H1 (cell line): ENCODE measurements around the gene NDUFS5. TPM values are rescaled to one million over a fixed set of nuclear protein-coding genes. Genes with fewer than 3 reads are reported as not detected.

Source experiments
- CTCF ChIA-PET: fragments of 300-600 bp; sonication (Branson Sonifier 250); formaldehyde crosslinking; loops from one replicate; lab custom pipeline; 2021; ENCODE audit not compliant: partially characterized antibody; lab: Charles Lee
- POLR2A ChIA-PET: fragments of 300-600 bp; sonication (Branson Sonifier 250); formaldehyde crosslinking; loops from one replicate; lab custom pipeline; 2021; ENCODE audit warnings: inconsistent platforms; ENCODE audit not compliant: partially characterized antibody; lab: Charles Lee
- DNase-seq, 2 experiments: peaks; one replicate each; pipeline versions ENCODE4 v3.0.0 to v3.0.0-alpha.2; 2010 to 2022; ENCODE audit warnings: low spot score in 2 of 2, low read depth in 1 of 2, mixed read lengths in 1 of 2
- FAIRE-seq: peaks from 2 replicates; lab custom pipeline; 2011; peaks lifted over from hg19 to GRCh38; lab: Jason Lieb, UNC
- H2AFZ ChIP-seq: 2 replicates; pipeline ENCODE4 v1.8.1; 2012; ENCODE audit warnings: low read length, inconsistent platforms
- H2AK5ac ChIP-seq: 2 replicates; pipeline ENCODE4 v1.6.1; 2013; ENCODE audit warnings: low read depth, low read length
- H2BK120ac ChIP-seq: replicated peaks from 2 replicates; pipeline ENCODE3; 2013; ENCODE audit warnings: low read depth, low read length, inconsistent platforms
- H2BK12ac ChIP-seq: 2 replicates; pipeline ENCODE4 v1.6.1; 2013; ENCODE audit warnings: low read depth, low read length
- H2BK15ac ChIP-seq: 2 replicates; pipeline ENCODE4 v1.6.1; 2013; ENCODE audit warnings: low read length
- H2BK20ac ChIP-seq: 2 replicates; pipeline ENCODE4 v1.6.1; 2013; ENCODE audit warnings: low read length
- H2BK5ac ChIP-seq: 2 replicates; pipeline ENCODE4 v1.6.1; 2013; ENCODE audit warnings: low read depth, low read length
- H3K14ac ChIP-seq: 2 replicates; pipeline ENCODE4 v1.6.1; 2013; ENCODE audit warnings: inconsistent platforms; ENCODE audit not compliant: insufficient read length
- H3K18ac ChIP-seq: 2 replicates; pipeline ENCODE4 v1.6.1; 2013; ENCODE audit warnings: low read length; ENCODE audit errors: extremely low read depth
- H3K23ac ChIP-seq: 2 replicates; pipeline ENCODE4 v1.6.1; 2013; ENCODE audit warnings: inconsistent platforms; ENCODE audit not compliant: insufficient read length
- H3K23me2 ChIP-seq: 2 replicates; pipeline ENCODE4 v1.6.1; 2013; ENCODE audit warnings: low read depth, low read length
- H3K27ac ChIP-seq: 2 replicates; pipeline ENCODE4 v1.6.1; 2011; ENCODE audit warnings: low read depth, low read length, inconsistent platforms
- H3K27me3 ChIP-seq, 4 experiments: replicated peaks in 1 of 4; 1 replicate in 1 of 4; 2 replicates in 3 of 4; pipeline versions ENCODE4 v1.6.1 to v1.8.1; 2011 to 2013; ENCODE audit warnings: low read length in 3 of 4, mild to moderate bottlenecking in 3 of 4, inconsistent platforms in 2 of 4, mixed read lengths in 2 of 4, moderate library complexity in 1 of 4; ENCODE audit not compliant: control insufficient read depth in 3 of 4, insufficient read depth in 3 of 4; ENCODE audit errors: extremely low read depth in 1 of 4
- H3K36me3 ChIP-seq, 4 experiments: 2 replicates each; pipeline versions ENCODE4 v1.6.1 to v1.8.1; 2011 to 2013; ENCODE audit warnings: mild to moderate bottlenecking in 4 of 4, low read length in 3 of 4, moderate library complexity in 2 of 4, control low read depth in 1 of 4, inconsistent platforms in 1 of 4; ENCODE audit not compliant: insufficient read depth in 4 of 4, control insufficient read depth in 2 of 4
- H3K4ac ChIP-seq: replicated peaks from 2 replicates; pipeline ENCODE3; 2013; ENCODE audit warnings: low read length, low read depth, mixed read lengths, inconsistent platforms; ENCODE audit not compliant: insufficient read length
- H3K4me1 ChIP-seq, 4 experiments: replicated peaks in 1 of 4; 1 replicate in 1 of 4; 2 replicates in 3 of 4; pipeline versions ENCODE4 v1.6.1 to v1.8.1; 2011 to 2013; ENCODE audit warnings: low read length in 3 of 4, inconsistent platforms in 2 of 4, mixed read lengths in 1 of 4; ENCODE audit not compliant: insufficient read depth in 4 of 4, control insufficient read depth in 3 of 4
- H3K4me2 ChIP-seq, 2 experiments: 2 replicates each; pipeline versions ENCODE4 v1.6.1 to v1.8.1; 2011 to 2013; ENCODE audit warnings: low read depth in 2 of 2, low read length in 2 of 2, control low read depth in 1 of 2, inconsistent platforms in 1 of 2, mild to moderate bottlenecking in 1 of 2; ENCODE audit not compliant: insufficient read depth in 1 of 2
- H3K4me3 ChIP-seq, 4 experiments: fragments of 200-600, 300-600 bp in 1 of 4; sonication (generic), shearing (Covaris generic), sonication (Bioruptor Twin) in 1 of 4; 2 replicates each; pipeline versions ENCODE4 v1.5.1 to v1.8.1; 2011 to 2016; ENCODE audit warnings: low read length in 4 of 4, low read depth in 3 of 4, control low read depth in 2 of 4, inconsistent platforms in 2 of 4, mild to moderate bottlenecking in 2 of 4, mixed read lengths in 1 of 4, moderate library complexity in 1 of 4; ENCODE audit not compliant: insufficient read depth in 2 of 4; ENCODE audit errors: extremely low read depth in 1 of 4
- H3K56ac ChIP-seq: replicated peaks from 2 replicates; pipeline ENCODE3; 2013; ENCODE audit warnings: low read depth, mild to moderate bottlenecking, mixed read lengths, low read length, inconsistent platforms; ENCODE audit not compliant: insufficient read length
- H3K79me1 ChIP-seq: 2 replicates; pipeline ENCODE4 v1.6.1; 2013; ENCODE audit warnings: low read depth, low read length, control low read depth
- H3K79me2 ChIP-seq, 2 experiments: 2 replicates each; pipeline versions ENCODE4 v1.6.1 to v1.8.1; 2012 to 2013; ENCODE audit warnings: low read length in 2 of 2, mild to moderate bottlenecking in 2 of 2, inconsistent platforms in 1 of 2; ENCODE audit not compliant: insufficient read depth in 2 of 2, control insufficient read depth in 1 of 2
- H3K9ac ChIP-seq, 4 experiments: replicated peaks in 1 of 4; 1 replicate in 1 of 4; 2 replicates in 3 of 4; pipeline versions ENCODE4 v1.6.1 to v1.8.1; 2011 to 2013; ENCODE audit warnings: low read depth in 3 of 4, low read length in 3 of 4, control low read depth in 2 of 4, mild to moderate bottlenecking in 2 of 4, moderate library complexity in 2 of 4, inconsistent platforms in 1 of 4; ENCODE audit errors: extremely low read depth in 1 of 4
- H3K9me3 ChIP-seq, 2 experiments: 2 replicates each; pipeline versions ENCODE4 v1.6.1 to v1.8.1; 2012 to 2013; ENCODE audit warnings: mild to moderate bottlenecking in 2 of 2, moderate library complexity in 2 of 2, control low read depth in 1 of 2, inconsistent platforms in 1 of 2, low read depth in 1 of 2, low read length in 1 of 2, mixed read lengths in 1 of 2; ENCODE audit not compliant: insufficient read depth in 2 of 2
- H4K20me1 ChIP-seq, 2 experiments: replicated peaks in 1 of 2; 2 replicates each; pipeline versions ENCODE3 to v1.8.1; 2011 to 2013; ENCODE audit warnings: inconsistent platforms in 2 of 2, low read length in 2 of 2, mild to moderate bottlenecking in 1 of 2; ENCODE audit not compliant: insufficient read depth in 2 of 2, control insufficient read depth in 1 of 2
- H4K5ac ChIP-seq: 2 replicates; pipeline ENCODE4 v1.6.1; 2013; ENCODE audit warnings: low read length, low read depth, mixed read lengths, inconsistent platforms; ENCODE audit not compliant: insufficient read length
- H4K8ac ChIP-seq: 2 replicates; pipeline ENCODE4 v1.8.0; 2013; ENCODE audit warnings: mild to moderate bottlenecking, moderate library complexity, low read length, inconsistent platforms; ENCODE audit not compliant: insufficient read depth; ENCODE audit errors: extremely low read depth
- H4K91ac ChIP-seq: replicated peaks from 2 replicates; pipeline ENCODE3; 2013; ENCODE audit warnings: low read length, mixed read lengths, inconsistent platforms; ENCODE audit not compliant: insufficient read length
- KDM1A ChIP-seq: fragments of 200-600, 300-600 bp; sonication (generic); IDR thresholded peaks from 2 replicates; pipeline ENCODE4 v1.7.1; 2016; ENCODE audit warnings: mild to moderate bottlenecking, low read length, borderline replicate concordance
- SAP30 ChIP-seq: fragments of 300-600 bp; sonication (generic); IDR thresholded peaks from 2 replicates; pipeline ENCODE4 v1.7.1; 2012; ENCODE audit warnings: low read length, moderate library complexity, mild to moderate bottlenecking, inconsistent platforms; ENCODE audit not compliant: insufficient read depth, insufficient replicate concordance
- TAF1 ChIP-seq: IDR thresholded peaks from 2 replicates; pipeline ENCODE4 v1.6.1; 2011; ENCODE audit warnings: mild to moderate bottlenecking, low read depth, low read length
- WGBS, 2 experiments: shearing (Covaris generic) in 1 of 2; methylation state at CpG; one replicate each; pipeline versions ENCODE4 v1.1.6 to v1.1.7; 2013 to 2015; ENCODE audit warnings: low lambda C conversion rate in 2 of 2, mixed read lengths in 2 of 2, inconsistent platforms in 1 of 2, low coverage in 1 of 2, missing lambda C conversion rate in 1 of 2; ENCODE audit not compliant: insufficient replicate concordance in 2 of 2, insufficient coverage in 1 of 2, insufficient read length in 1 of 2; ENCODE audit errors: extremely low coverage in 1 of 2, missing lambda C conversion rate in 1 of 2; 5-methylcytosine and 5-hydroxymethylcytosine counted together
- polyA plus RNA-seq, 7 experiments: library from polyadenylated mRNA; depleted of rRNA in 3 of 7; stranded (reverse) in 5 of 7; unstranded in 2 of 7; fragments of >200 nt in 5 of 7; fragments of 200-250 nt in 2 of 7; gene quantifications; 1 replicate in 5 of 7; 2 replicates in 1 of 7; 4 replicates in 1 of 7; pipeline versions ENCODE4 v1.2.1 to v1.2.3, GENCODE V29; 2011 to 2013; ENCODE audit warnings: missing spikeins in 2 of 7, mixed read lengths in 2 of 7
- total RNA-seq: library from RNA; stranded (reverse); fragmentation: NEBNext Ultra II Directional; extraction: Animal tissue kit (Norgen Biotek cat#: 25700); gene quantifications from 2 replicates; pipeline ENCODE4 v1.2.1, GENCODE V29; 2021

Gene NDUFS5
- total and polyA plus RNA-seq, 2 of the 8 experiments (the other 6 are each of a cell fraction or from before 2014, with no cell fraction given), result 435 to 835 TPM

GRCh38 chr1:39080269-39080826 lies 54.2 kb downstream of the NDUFS5 start:
- Histone ChIP-seq H2AFZ (no peak overlapping the region; the same call in 1 of the 2 replicates), H2BK120ac (no peak overlapping the region), H3K4ac (no peak overlapping the region), H3K23ac (no peak overlapping the region), H4K20me1 (no peaks in the 10 kb centered on the region), H3K27ac (no peak overlapping the region), H3K79me1 (no peaks in the 10 kb centered on the region; the same call in none of the 2 replicates), H3K9me3 (no peaks in the 10 kb centered on the region)
- CTCF ChIA-PET, result interaction anchor here (0.5 to 4.5 kb wide), 12 partner anchors 10 to 389 kb away, joined by 3 to 26 read pairs (median 3); partner anchors contain the start of gene NDUFS5
- no peak for TF ChIP-seq SAP30
- 0 out of 2 replicates have a peak, but pooled peaks have one; percentile 4 for TF ChIP-seq TAF1
- TF ChIP-seq KDM1A, result no peak
- TF ChIP-seq, all 59 proteins: peak for 1
- Histone ChIP-seq H3K18ac (no peak overlapping the region; the same call in none of the 2 replicates), H4K91ac (no peak overlapping the region), H2AK5ac (no peak overlapping the region), H2BK20ac (no peak overlapping the region), H3K4me1 (peaks cover 6 to 10% (median 6%) of the 10 kb centered on the region in 4 experiments), H3K23me2 (peaks cover 8% of the 10 kb centered on the region; the same call in 1 of the 2 replicates), H4K8ac (no peak overlapping the region; the same call in 1 of the 2 replicates), H3K4me2 (peak overlapping the region; percentile 70 to 72), H3K4me3 (peak overlapping the region; percentile 21 to 72 (median 43); a peak in 7 of 8 replicates), H3K9ac (no peak overlapping the region; a peak in 1 of 7 replicates), H3K36me3 (no peaks in the 10 kb centered on the region), H2BK15ac (0 out of 2 replicates have a peak overlapping the region, but pooled peaks have one; percentile 65), H2BK12ac (no peak overlapping the region), H3K56ac (no peak overlapping the region), H2BK5ac (peak overlapping the region; percentile 48; the same call in 1 of the 2 replicates), H3K14ac (no peak overlapping the region), H3K79me2 (no peaks in the 10 kb centered on the region), H3K27me3 (peaks cover 0 to 12% (median 8%) of the 10 kb centered on the region in 4 experiments; a peak in 6 of 7 replicates), H4K5ac (no peak overlapping the region)
- FAIRE-seq, result no peak
- POLR2A ChIA-PET, result interaction anchor here (0.7 to 5.0 kb wide), 6 partner anchors 26 to 89 kb away, joined by 3 to 16 read pairs (median 7); partner anchors contain the start of genes AKIRIN1 and NDUFS5
- WGBS, 2 experiments, result 73% methylated on average over 12 of the region's 12 CpGs; no CpG with 5 or more reads in 1 of the 2 experiments
- DNase-seq, result no peak
